Ovary (tissue), 9 donors: Measurements from ENCODE around the gene RAB17. TPM values are rescaled to one million over a fixed set of nuclear protein-coding genes. Genes with fewer than 3 reads are reported as not detected.

Experiments
- DNase-seq, 5 donors: peaks; one replicate each; pipeline ENCODE4 v3.0.0-alpha.2; 2019 to 2020
- H3K27ac ChIP-seq, 2 donors: fragments of 200-600 bp; one replicate each; pipeline versions ENCODE4 v1.5.1 to v1.8.0; 2019 to 2022
- H3K27me3 ChIP-seq: fragments of 200-600 bp; one replicate; pipeline ENCODE4 v1.8.0; 2022
- H3K36me3 ChIP-seq: fragments of 200-600 bp; sonication (generic); one replicate; pipeline ENCODE4 v1.5.1; 2019
- H3K4me1 ChIP-seq: one replicate; pipeline ENCODE4 v1.8.1; 2013; ENCODE audit warnings: mild to moderate bottlenecking, moderate library complexity; ENCODE audit not compliant: insufficient read depth
- H3K4me3 ChIP-seq: fragments of 200-600 bp; sonication (generic); one replicate; pipeline ENCODE4 v1.5.1; 2017
- H3K9me3 ChIP-seq, 2 donors: fragments of 200-600 bp in 1 of 2; sonication (generic) in 1 of 2; one replicate each; pipeline versions ENCODE4 v1.5.1 to v1.8.1; 2013 to 2019; ENCODE audit warnings: mild to moderate bottlenecking in 1 of 2, moderate library complexity in 1 of 2
- CTCF ChIP-seq, 3 donors: fragments of 450-650 bp in 2 of 3; fragments of 200-600 bp in 1 of 3; IDR thresholded peaks; one replicate each; pipeline versions ENCODE4 v1.5.1 to v1.8.0; 2016 to 2022; ENCODE audit warnings: antibody characterized with exemption in 3 of 3, mild to moderate bottlenecking in 1 of 3
- EP300 ChIP-seq: sonication (generic); formaldehyde crosslinking; IDR thresholded peaks from one replicate; pipeline ENCODE4 v1.6.1; 2017; ENCODE audit warnings: antibody characterized with exemption
- POLR2A ChIP-seq: fragments of 450-650 bp; IDR thresholded peaks from one replicate; pipeline ENCODE4 v1.6.1; 2017; ENCODE audit warnings: antibody characterized with exemption, mild to moderate bottlenecking, moderate library complexity
- WGBS, 3 donors: extraction: QIAGEN DNeasy Blood & Tissue Kit in 1 of 3; methylation state at CpG; one replicate each; pipeline versions ENCODE4 v1.1.5 to v1.1.7; 2013 to 2017; 5-methylcytosine and 5-hydroxymethylcytosine counted together
- intact Hi-C, 4 donors: fragments of 100-400 bp; cut with DNase I; formaldehyde crosslinking; loops; one replicate each; pipeline versions ENCODE4 v1.11.0 to v1.15.1; 2022 to 2023
- polyA plus RNA-seq, 2 donors: library from polyadenylated mRNA; stranded (reverse); fragments of 200-250 nt in 1 of 2; fragments of 350-450 nt in 1 of 2; fragmentation: Illumina TruSeq in 1 of 2; extraction: RNeasy Lipid Tissue Mini Kit (QIAGEN cat#74804) in 1 of 2; gene quantifications; one replicate each; pipeline ENCODE4 v1.2.3, GENCODE V29; 2013 to 2014
- total RNA-seq, 7 donors: library from RNA; depleted of rRNA in 2 of 7; stranded (reverse); fragments of >200 nt in 2 of 7; fragmentation: NEBNext Ultra II Directional in 3 of 7; extraction: Animal tissue kit (Norgen Biotek cat#: 25700) in 3 of 7; gene quantifications; one replicate each; pipeline versions ENCODE4 v1.1.0 to v1.2.4, GENCODE V29; 2016 to 2023
- donor health status: DM: no; HTN: no; CAD: no; lungs with moderate emphysema.
- donor health status: DM: no; HTN: no; CAD: no.
- donor health status: Bipolar disorder and iron deficiency.
- donor health status: DM: yes; HTN: yes; CAD: no.
- donor health status: DM: no; HTN: no; CAD: no.
- donor health status: DM: yes; HTN: yes; CAD: no.

RAB17 gene
- total and polyA plus RNA-seq, 9 donors = 0.38 to 19.3 (median 4.3) TPM

GRCh38 chr2:237570776-237571335 lies 19.7 kb downstream of the RAB17 start:
- intact Hi-C loops = loop anchor here (5.0 to 10.0 kb wide), 6 partner anchors 54 to 476 kb away; partner anchors contain the start of gene COL6A3 (in 2 of the 4)
- TF ChIP-seq POLR2A (no peak), CTCF (IDR thresholded peaks at IDR 0.05) (no peak), EP300 (no peak)
- Histone ChIP-seq H3K36me3 (no peaks in the 10 kb centered on the region), H3K9me3 (no peaks in the 10 kb centered on the region), H3K4me1 (peaks cover 2% of the 10 kb centered on the region), H3K27me3 (no peaks in the 10 kb centered on the region), H3K27ac (no peak overlapping the region), H3K4me3 (no peak overlapping the region)
- WGBS, 3 donors = 82 to 91% (median 90%) methylated on average over 9 of the region's 9 CpGs
- peak in 3 of 5 donors; percentile 16 to 36 (median 21) for DNase-seq

DNA sequence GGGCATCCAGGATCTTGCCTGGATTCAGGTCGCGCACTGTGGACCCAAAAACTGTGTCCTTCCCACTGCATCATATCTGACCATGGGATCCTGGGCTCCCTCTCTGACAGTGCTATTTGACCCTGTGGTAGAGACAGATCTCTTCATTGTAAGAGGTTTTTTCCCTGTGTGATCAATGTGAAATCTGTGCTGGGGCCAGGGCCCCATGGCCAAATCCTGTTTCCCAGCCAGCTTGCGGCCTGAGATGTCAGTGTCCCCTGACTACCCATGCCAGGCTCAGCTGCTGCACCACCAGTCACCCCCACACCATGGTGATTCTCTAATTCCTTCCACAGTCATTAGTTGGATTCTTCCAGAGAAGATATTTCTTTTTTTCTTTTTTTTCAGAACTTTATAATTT lies 20.6 kb downstream of the RAB17 start:
- TF ChIP-seq POLR2A (no peak), CTCF (IDR thresholded peaks at IDR 0.05) (no peak), EP300 (no peak)
- no peak for DNase-seq
- H3K27ac ChIP-seq = no peak overlapping the region
- no peak overlapping the region for H3K4me3 ChIP-seq
- H3K27me3 ChIP-seq = no peaks in the 10 kb centered on the region
- no peaks in the 10 kb centered on the region for H3K9me3 ChIP-seq
- H3K36me3 ChIP-seq = no peaks in the 10 kb centered on the region
- peaks cover 2% of the 10 kb centered on the region for H3K4me1 ChIP-seq
- 97 to 100% (median 97%) methylated on average over 3 of the region's 3 CpGs for WGBS, 3 donors
- intact Hi-C loops = loop anchor here (5.0 to 10.0 kb wide), 6 partner anchors 53 to 475 kb away; partner anchors contain the start of gene COL6A3 (in 2 of the 4)

DNA sequence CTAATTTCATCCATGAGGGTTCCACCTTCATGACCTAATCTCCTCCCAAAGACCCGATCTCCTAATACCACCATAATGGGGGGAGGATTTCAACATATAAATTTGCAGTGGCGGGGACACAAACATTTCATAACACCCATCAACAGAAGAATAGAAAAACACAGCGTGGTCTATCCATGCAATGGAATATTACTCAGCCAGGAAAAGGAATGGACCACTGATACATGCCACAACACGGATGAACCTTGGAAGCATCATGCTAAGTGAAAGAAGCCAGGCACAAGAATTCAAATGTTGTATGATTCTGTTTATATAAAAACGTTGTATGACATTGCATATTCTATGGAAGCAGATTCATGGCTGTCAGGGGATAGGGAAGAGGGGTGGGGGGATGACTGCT lies 21.5 kb downstream of the RAB17 start:
- Histone ChIP-seq H3K27me3 (no peaks in the 10 kb centered on the region), H3K4me3 (no peak overlapping the region), H3K9me3 (no peaks in the 10 kb centered on the region), H3K36me3 (no peaks in the 10 kb centered on the region), H3K4me1 (peaks cover 2% of the 10 kb centered on the region), H3K27ac (no peak overlapping the region)
- no peak for DNase-seq
- TF ChIP-seq CTCF (IDR thresholded peaks at IDR 0.05) (no peak), EP300 (no peak), POLR2A (no peak)
- WGBS, 3 donors = 92 to 96% (median 92%) methylated on average over 5 of the region's 5 CpGs
- intact Hi-C loops = no loop called here

DNA sequence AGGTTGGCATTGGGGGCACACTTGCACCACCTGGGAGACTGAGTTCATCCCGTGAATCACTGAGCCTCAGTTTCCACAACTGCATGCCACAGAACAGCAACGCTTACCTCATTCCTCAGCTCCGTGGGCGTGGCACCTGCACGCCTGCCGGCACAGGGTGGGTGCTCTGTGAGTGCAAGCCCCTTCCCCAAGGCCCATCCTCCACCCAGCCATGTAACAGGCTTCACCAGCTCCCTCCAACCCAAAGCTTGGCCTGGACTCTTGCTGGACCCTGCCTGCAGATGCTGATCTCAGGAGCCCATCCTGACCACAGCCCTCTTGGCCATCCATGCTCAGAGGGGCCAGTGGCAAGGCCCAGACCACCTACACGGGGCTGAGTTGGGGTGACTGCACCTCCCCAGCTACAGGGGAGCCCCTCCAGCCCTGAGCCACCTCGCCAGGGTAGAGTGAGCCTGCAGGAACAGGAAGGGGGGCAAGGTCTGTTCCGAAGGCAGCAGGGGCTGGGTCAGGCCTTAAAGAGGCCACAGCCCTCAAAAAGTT lies 22.3 kb downstream of the RAB17 start:
- Histone ChIP-seq H3K4me3 (no peak overlapping the region), H3K36me3 (no peaks in the 10 kb centered on the region), H3K27me3 (no peaks in the 10 kb centered on the region), H3K4me1 (peaks cover 2% of the 10 kb centered on the region), H3K27ac (no peak overlapping the region), H3K9me3 (no peaks in the 10 kb centered on the region)
- DNase-seq = peak in 3 of 5 donors; percentile 11 to 24 (median 12)
- TF ChIP-seq CTCF (IDR thresholded peaks at IDR 0.05) = no peak
- 79 to 80% (median 80%) methylated on average over 9 of the region's 9 CpGs for WGBS, 3 donors
- intact Hi-C loops = no loop called here
